ENCODE measurements around the gene LNPK. TPM values are rescaled to one million over a fixed set of nuclear protein-coding genes. Genes with fewer than 3 reads are reported as not detected.

Gene LNPK
- total RNA-seq, 1 experiment from 2014 or later, result 21.9 TPM

Other genes starting within 250 kb of the LNPK start
- not detected in 2 replicates for gene EVX2, start 81.7 kb upstream of the LNPK start, total RNA-seq (2014; rRNA removed)
- gene HOXD13, start 90.5 kb upstream of the LNPK start, total RNA-seq (2014; rRNA removed), result 0.36 and 0.46 TPM in 2 replicates
- gene HOXD12, start 97.5 kb upstream of the LNPK start, total RNA-seq (2014; rRNA removed), result not detected in 2 replicates
- not detected in 2 replicates for gene HOXD11, start 105.0 kb upstream of the LNPK start, total RNA-seq (2014; rRNA removed)
- not detected in 2 replicates for gene HOXD10, start 114.5 kb upstream of the LNPK start, total RNA-seq (2014; rRNA removed)
- not detected in 2 replicates for gene HOXD9, start 120.5 kb upstream of the LNPK start, total RNA-seq (2014; rRNA removed)
- gene HOXD8, start 127.4 kb upstream of the LNPK start, total RNA-seq (2014; rRNA removed), result 1.9 and 2.9 TPM in 2 replicates
- 0.29 and 1.8 TPM in 2 replicates for gene HOXD4, start 149.3 kb upstream of the LNPK start, total RNA-seq (2014; rRNA removed)
- 3.0 and 4.4 TPM in 2 replicates for gene HOXD3, start 155.0 kb upstream of the LNPK start, total RNA-seq (2014; rRNA removed)
- gene HOXD1, start 186.4 kb upstream of the LNPK start, total RNA-seq (2014; rRNA removed), result not detected in 2 replicates